ENCODE measurements around the gene UBR3. TPM values are rescaled to one million over a fixed set of nuclear protein-coding genes. Genes with fewer than 3 reads are reported as not detected.

The UBR3 gene
- total RNA-seq, 4 donors from 2014 or later = 40.0 to 147 (median 87.7) TPM

- intact Hi-C loops (cut with DNase I; ENCODE audit: low total_unique reads) = no loop called here
- DNase-seq = no peak
- Histone ChIP-seq H3K9me3 (no peaks in the 10 kb centered on the region), H3K27ac (no peak overlapping the region), H3K36me3 (no peaks in the 10 kb centered on the region), H3K4me3 (no peak overlapping the region), H3K4me1 (no peaks in the 10 kb centered on the region), H3K27me3 (no peaks in the 10 kb centered on the region)
- TF ChIP-seq POLR2A (IDR thresholded peaks at IDR 0.05) (no peak), CTCF (IDR thresholded peaks at IDR 0.05) (no peak)
Observed at GRCh38 chr2:170022692-170023091, 195.4 kb downstream of the UBR3 start.

DNA sequence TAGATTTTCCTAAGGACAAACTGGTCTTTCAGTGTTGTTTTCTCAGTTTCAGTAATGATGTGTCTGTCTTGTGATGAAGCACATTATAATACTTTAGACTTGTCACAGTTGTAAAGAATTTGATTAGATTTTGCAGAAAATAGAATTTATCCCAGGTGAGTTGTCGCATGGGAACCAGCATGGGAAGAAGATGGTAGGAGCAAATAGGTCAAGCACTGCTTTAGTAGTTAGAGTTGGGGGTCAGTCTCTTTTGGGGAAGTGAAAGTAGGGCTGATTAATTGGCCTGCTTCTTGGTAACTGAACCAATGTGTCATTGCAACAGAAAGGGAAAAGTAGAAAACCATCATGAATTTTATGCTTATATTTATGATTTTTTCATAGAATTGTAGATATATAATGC is 197.5 kb downstream of the UBR3 start:
- intact Hi-C loops (cut with DNase I; ENCODE audit: low total_unique reads) = no loop called here
- Histone ChIP-seq H3K27me3 (no peaks in the 10 kb centered on the region), H3K4me1 (no peaks in the 10 kb centered on the region), H3K36me3 (no peaks in the 10 kb centered on the region), H3K27ac (no peak overlapping the region), H3K4me3 (no peak overlapping the region), H3K9me3 (no peaks in the 10 kb centered on the region)
- TF ChIP-seq CTCF (IDR thresholded peaks at IDR 0.05) (no peak), POLR2A (IDR thresholded peaks at IDR 0.05) (no peak)
- no peak for DNase-seq

- Histone ChIP-seq H3K27me3 (no peaks in the 10 kb centered on the region), H3K4me1 (no peaks in the 10 kb centered on the region), H3K36me3 (no peaks in the 10 kb centered on the region), H3K27ac (no peak overlapping the region), H3K4me3 (no peak overlapping the region), H3K9me3 (no peaks in the 10 kb centered on the region)
- intact Hi-C loops (cut with DNase I; ENCODE audit: low total_unique reads) = no loop called here
- DNase-seq = no peak
- no peak for TF ChIP-seq CTCF (IDR thresholded peaks at IDR 0.05)
- no peak for TF ChIP-seq POLR2A (IDR thresholded peaks at IDR 0.05)
Observed at GRCh38 chr2:170025223-170025622, 198.0 kb downstream of the UBR3 start.

DNA sequence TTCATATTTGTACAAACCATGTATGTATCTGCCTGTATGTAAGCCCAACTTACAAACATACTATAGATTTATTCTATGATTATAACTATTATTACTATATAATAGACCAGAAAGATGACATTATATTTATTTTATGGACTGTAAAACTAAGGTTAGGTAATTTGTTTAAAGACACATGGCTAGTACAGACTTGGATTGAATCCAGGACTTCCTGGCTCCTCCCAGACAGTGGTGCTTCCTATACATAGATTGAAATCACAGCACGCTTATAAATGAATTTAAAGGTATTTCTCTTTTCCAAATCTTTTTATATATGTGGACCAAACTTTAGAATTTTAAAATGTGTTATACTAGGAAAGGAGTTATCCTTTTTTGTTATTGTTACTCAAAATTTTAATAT is 199.1 kb downstream of the UBR3 start:
- no peaks in the 10 kb centered on the region for H3K4me1 ChIP-seq

DNA sequence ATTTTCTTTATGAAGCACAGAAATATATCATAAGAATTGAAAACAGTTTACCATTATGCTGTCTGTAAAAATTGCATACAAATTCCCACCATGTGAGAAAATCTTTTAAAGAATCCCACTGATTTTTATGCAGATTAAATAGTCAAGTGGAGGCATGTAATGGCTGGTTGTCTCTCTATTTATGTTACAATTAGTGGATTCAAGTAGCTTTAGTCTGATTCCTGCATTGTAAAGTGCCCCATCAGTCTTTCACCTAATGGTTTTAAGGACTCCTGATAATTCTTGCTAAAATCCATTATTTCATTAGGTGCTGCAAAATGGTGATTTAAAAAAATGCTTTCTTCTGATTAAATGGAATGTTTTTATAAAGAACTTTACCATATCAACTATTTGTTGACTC is 202.3 kb downstream of the UBR3 start:
- Histone ChIP-seq H3K4me1 (no peaks in the 10 kb centered on the region), H3K27me3 (no peaks in the 10 kb centered on the region), H3K27ac (no peak overlapping the region), H3K4me3 (no peak overlapping the region), H3K9me3 (peaks cover 0 to 3% of the 10 kb centered on the region in 2 donors), H3K36me3 (no peaks in the 10 kb centered on the region)
- DNase-seq = no peak
- TF ChIP-seq POLR2A (IDR thresholded peaks at IDR 0.05) = no peak
- no peak for TF ChIP-seq CTCF (IDR thresholded peaks at IDR 0.05)
- intact Hi-C loops (cut with DNase I; ENCODE audit: low total_unique reads) = no loop called here

More for the DNA sequence above, 199.1 kb downstream of the UBR3 start:
- peaks cover 0 to 3% of the 10 kb centered on the region in 2 donors for H3K9me3 ChIP-seq
- no peak overlapping the region for H3K4me3 ChIP-seq
- no peaks in the 10 kb centered on the region for H3K27me3 ChIP-seq
- no peak overlapping the region for H3K27ac ChIP-seq
- intact Hi-C loops (cut with DNase I; ENCODE audit: low total_unique reads) = no loop called here
- H3K36me3 ChIP-seq = no peaks in the 10 kb centered on the region
- DNase-seq = no peak
- TF ChIP-seq POLR2A (IDR thresholded peaks at IDR 0.05) (no peak), CTCF (IDR thresholded peaks at IDR 0.05) (no peak)
